ENCODE results near the gene CFB.
"Not testable (repeated sequence)": the region's sequence is repeated elsewhere in the genome, so short reads cannot be mapped to it uniquely, and the experiment has no call there.

CFB gene

GRCh38 chr6:31915351-31915750, 30.5 kb upstream of the CFB start:
- DNase-seq, result no peak

GRCh38 chr6:31915756-31916155, 30.1 kb upstream of the CFB start:
- DNase-seq, result no peak

GRCh38 chr6:31918069-31918720, 27.7 kb upstream of the CFB start:
- DNase-seq, result no peak

- no peak for DNase-seq
Observed at GRCh38 chr6:31919624-31920303, 26.1 kb upstream of the CFB start.

GRCh38 chr6:31920811-31921210, 25.1 kb upstream of the CFB start:
- no peak for DNase-seq

GRCh38 chr6:31922942-31923341, 23.0 kb upstream of the CFB start:
- DNase-seq, result no peak

- DNase-seq, result no peak
Observed at GRCh38 chr6:31927242-31927862, 18.5 kb upstream of the CFB start, which contains the start of gene C2. C2 (plus strand) TSS chr6:31927717; CDS start chr6:31927753, 36 bp downstream.

- DNase-seq, result no peak
Observed at GRCh38 chr6:31927863-31928671, 17.8 kb upstream of the CFB start.

- DNase-seq, result no peak
Observed at GRCh38 chr6:31928672-31928939, 17.3 kb upstream of the CFB start.

GRCh38 chr6:31930962-31931361, 14.9 kb upstream of the CFB start:
- DNase-seq, result no peak

GRCh38 chr6:31932137-31932536, 13.8 kb upstream of the CFB start:
- not testable (repeated sequence) for DNase-seq

- no peak for DNase-seq
Observed at GRCh38 chr6:31933537-31933936, 12.4 kb upstream of the CFB start.

- DNase-seq, result no peak
Observed at GRCh38 chr6:31935021-31935420, 10.9 kb upstream of the CFB start.

- DNase-seq, result no peak
Observed at GRCh38 chr6:31935823-31936222, 10.1 kb upstream of the CFB start.

- no peak for DNase-seq
Observed at GRCh38 chr6:31940256-31940664, 5.6 kb upstream of the CFB start.

- DNase-seq, result no peak
Observed at GRCh38 chr6:31943742-31944141, 2.2 kb upstream of the CFB start.

GRCh38 chr6:31945154-31945506, 765 bp upstream of the CFB start:
- no peak for DNase-seq

- no peak for DNase-seq
Observed at GRCh38 chr6:31946370-31946885, 533 bp downstream of the CFB start.

- no peak for DNase-seq
Observed at GRCh38 chr6:31947070-31947675, 1.3 kb downstream of the CFB start.

GRCh38 chr6:31947864-31948263, 2.0 kb downstream of the CFB start:
- no peak for DNase-seq

GRCh38 chr6:31948306-31948705, 2.4 kb downstream of the CFB start:
- DNase-seq, result no peak

GRCh38 chr6:31948753-31949413, 3.0 kb downstream of the CFB start:
- DNase-seq, result no peak
